HG03457 (cell line): ENCODE results near the gene FOXP1.

Experiments used
- ATAC-seq: cut with Tn5 transposase; IDR thresholded peaks from one replicate; pipeline ENCODE4 v1.9.1; 2021; ENCODE audit warnings: moderate number of reproducible peaks; ENCODE audit not compliant: unreplicated experiment

Gene FOXP1

GRCh38 chr3:71583566-71584393, at the start of gene FOXP1:
FOXP1 (minus strand) TSS chr3:71583728; CDS start chr3:71198381, 385,347 bp downstream.
- peak; percentile 41 for ATAC-seq

DNA sequence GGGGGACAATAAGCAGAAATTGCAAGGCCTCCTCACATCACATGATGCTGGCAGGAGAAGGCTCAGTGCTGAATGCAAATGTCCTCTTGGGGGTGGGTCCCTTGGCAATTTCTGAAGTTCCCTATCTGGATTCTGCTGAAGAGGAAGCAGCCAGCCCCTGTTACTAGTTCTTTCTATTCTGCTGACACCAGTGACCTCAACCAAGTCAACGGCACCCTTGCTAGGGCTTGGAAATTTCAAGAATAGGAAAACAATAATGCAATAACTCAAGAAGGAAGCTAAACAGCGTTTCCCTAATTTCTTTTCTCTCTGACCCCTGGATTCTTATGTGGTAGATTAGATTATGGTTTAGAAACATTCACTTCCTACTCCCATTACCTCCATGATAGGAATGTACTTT, 46.2 kb upstream of the FOXP1 start:
- no peak for ATAC-seq

DNA sequence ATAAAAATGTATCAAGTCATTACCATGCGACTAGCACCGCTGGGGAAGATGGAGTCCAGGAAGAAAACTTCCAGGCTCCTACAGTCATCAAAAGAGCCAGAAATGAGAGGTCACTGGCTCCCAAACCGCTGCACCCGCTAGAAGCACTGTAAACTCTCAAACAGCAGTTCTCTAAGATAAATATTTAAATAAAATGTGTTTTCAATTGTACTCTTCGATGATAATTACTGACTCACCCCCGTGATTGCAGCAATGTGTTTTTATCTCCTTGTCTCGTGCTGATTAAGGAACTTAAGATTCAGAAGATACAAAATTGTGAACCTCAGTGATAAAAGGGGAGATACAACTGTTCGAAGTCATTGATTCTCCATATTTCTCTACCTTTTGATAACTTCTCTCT, 45.8 kb upstream of the FOXP1 start:
- no peak for ATAC-seq

- no peak for ATAC-seq
These were observed 45.0 kb upstream of the FOXP1 start for GRCh38 chr3:71628522-71628921.

- ATAC-seq: no peak
These were observed 42.1 kb upstream of the FOXP1 start for GRCh38 chr3:71625676-71626075.

DNA sequence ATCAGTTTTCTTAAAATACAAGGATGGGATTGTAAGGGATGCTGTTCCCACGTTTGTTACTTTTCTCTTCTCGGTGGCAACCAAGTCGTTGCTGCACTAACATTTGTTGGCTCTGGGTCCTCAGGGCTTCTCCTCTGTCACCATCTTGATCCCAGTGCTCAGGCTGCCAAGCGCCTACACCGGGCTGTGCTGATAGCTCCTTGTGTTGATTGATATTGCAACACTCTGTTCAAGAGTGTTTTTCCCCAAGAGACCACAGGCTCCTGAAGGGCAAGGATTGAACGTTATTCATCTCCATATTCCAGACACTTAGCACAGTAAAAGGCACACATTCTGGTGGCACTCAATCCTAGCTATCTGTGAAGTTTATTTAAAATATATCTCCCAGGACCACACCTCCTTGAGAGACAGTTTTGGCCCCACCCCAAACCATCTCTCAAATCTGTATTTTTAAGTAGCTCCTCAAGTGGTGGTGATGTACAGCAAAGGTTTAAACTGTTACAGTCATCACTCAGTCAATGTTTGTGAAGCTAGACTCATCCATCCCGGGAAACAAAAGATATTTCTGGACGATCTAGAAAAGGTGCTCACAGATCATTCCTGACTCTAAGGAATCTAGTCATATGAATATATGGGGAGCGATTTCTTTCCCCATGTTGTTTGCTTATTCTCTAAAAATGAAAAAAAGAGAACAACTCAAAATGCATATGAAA, 38.5 kb upstream of the FOXP1 start:
- no peak for ATAC-seq

DNA sequence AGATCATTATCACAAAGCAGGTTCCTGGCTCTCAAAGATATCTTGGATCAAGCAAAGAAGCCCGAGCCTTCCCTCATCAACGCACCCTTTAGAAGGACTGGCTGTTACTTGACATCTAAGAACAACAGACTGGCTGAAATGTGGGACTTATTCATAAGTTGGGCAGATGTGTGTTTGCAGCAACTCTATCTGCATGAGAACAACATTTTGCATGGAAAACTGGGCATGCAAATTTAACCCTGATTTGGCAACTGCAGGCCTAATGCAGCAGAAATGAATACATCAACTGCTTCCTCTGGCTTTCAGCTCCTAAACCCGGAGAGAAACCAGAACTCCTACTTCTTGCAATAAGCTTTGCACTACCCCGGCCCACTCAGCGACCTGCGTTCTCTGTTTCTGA, 35.0 kb upstream of the FOXP1 start:
- no peak for ATAC-seq

DNA sequence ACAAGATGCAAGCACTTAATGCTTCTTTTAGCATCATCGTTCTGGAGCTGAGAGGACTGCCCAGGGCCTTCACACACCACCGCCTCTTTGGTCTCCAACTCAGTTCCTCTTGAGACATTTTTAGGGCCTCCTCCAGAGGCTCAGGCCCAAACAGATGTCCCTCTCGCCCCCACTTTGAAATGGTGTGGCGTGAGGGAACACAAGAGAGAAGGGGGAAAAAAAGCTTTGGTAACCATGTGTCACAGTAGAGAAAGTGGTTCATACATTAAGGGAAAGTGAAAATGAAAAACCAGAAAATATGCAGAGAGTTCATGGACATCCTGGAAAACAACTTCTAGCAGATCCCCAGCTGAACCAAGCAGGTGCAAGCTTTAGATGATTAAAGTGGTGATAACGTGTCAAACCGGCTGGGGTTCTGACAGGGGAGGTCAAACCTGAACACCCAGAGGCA, 33.1 kb upstream of the FOXP1 start:
- no peak for ATAC-seq

GRCh38 chr3:71614869-71615268, 31.3 kb upstream of the FOXP1 start:
- ATAC-seq: no peak

GRCh38 chr3:71614426-71614825, 30.9 kb upstream of the FOXP1 start:
- ATAC-seq: no peak

DNA sequence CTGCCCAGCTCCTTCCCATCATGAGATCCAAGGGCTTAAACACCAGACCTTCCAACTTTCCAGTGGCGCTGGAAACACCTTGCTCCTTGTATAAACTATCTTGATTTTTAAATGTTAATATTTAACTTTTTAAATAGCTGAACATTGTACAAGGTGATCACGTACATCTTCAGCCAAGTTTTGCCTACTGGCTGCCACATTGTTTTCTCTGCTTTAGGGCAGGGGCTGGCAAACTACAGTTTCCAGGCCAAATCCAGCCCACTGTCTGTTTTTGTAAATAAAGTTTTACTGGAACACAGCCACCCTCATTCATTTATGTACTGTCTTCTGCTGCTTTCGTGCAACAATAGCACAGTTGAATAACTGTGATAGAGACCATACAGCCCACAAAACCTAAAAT, 27.6 kb upstream of the FOXP1 start:
- no peak for ATAC-seq

DNA sequence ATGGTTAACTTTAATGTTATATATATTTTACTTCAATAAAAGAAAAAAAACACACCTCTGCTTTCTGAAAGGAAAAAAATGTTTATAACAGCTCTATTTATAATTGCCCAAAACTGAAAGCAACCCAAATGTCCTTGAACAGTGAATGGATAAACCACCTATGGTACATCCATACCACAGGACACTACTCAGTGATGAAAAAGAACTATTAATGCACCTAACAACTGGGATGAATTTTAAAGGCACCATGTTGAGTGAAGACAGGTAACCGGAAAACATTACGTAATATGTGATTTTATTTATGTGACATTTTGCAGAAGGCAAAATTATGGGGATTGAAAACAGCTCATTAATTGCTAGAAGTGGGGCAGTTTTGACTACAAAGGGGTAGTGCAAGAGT, 23.8 kb upstream of the FOXP1 start:
- ATAC-seq: no peak

DNA sequence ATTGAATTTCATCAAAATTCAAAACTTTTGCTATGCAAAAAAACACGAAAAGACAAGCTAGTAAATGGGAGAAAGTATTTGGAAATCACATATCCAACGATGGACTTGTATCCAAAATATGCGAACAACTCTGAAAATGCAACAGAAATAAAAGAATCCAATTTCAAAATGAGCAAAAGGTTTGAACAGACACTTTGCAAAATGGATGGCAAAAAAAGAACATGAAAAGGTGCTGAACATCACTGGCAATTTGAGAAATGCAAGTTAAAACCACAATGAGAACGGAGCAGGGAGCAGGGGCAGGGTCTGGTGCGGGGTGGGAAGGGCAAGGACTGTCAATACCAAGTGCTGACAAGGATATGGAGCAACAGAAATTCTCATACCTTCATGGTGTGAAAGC, 23.1 kb upstream of the FOXP1 start:
- no peak for ATAC-seq

- no peak for ATAC-seq
These were observed 18.7 kb upstream of the FOXP1 start for GRCh38 chr3:71602256-71602655.

- no peak for ATAC-seq
These were observed 18.3 kb upstream of the FOXP1 start for GRCh38 chr3:71601811-71602210.

DNA sequence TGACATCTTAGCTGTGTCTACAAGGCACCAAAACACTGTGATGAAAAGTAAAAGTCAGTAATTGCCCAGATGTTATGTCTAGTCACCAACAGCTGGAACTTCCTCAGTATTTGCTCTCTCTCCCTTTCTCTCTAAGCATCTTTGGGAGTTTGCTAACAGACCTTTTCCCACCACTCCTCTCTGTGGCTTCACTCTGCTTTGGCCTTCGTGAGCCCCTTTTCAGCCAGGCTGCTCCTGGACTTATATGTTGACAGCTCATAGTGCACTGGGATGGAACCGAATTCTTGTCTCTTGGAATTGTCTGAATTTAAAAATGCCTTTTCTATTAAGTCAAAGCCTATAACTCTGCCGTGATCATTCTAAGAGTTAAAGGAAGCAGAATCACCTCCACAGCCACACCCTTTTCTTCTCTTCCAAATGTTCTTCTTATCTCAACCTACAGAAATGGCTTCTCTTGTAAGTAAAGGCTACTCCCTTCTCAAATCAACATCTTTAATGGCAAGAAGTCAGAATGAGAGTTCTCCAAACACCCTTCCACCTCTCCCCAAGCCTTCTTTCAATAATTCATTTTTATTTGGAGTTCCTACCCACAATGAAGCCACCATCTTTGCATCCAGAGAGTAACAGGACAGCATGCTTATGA, 17.2 kb upstream of the FOXP1 start:
- no peak for ATAC-seq

GRCh38 chr3:71599416-71599815, 15.9 kb upstream of the FOXP1 start:
- ATAC-seq: no peak

- ATAC-seq: no peak
These were observed 14.8 kb upstream of the FOXP1 start for GRCh38 chr3:71598292-71598691.

DNA sequence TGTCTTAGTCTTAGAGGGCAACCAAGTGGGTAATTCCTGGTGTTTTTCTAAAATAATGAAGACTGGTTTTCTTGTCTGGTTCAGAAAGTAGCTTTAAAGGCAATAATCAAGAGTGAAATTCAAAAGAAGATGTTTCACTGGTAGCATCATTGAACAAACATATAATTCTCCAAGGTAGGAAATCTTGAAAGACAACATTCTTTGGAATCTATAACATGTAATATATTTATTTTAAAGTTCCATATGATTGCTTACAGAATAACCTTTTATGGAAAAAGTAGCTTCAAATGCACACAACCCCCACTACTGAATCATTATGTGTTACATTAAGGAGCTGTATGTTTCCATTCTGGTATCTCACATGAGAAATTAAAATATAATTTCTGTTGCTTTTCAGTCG, 13.8 kb upstream of the FOXP1 start:
- ATAC-seq: no peak

DNA sequence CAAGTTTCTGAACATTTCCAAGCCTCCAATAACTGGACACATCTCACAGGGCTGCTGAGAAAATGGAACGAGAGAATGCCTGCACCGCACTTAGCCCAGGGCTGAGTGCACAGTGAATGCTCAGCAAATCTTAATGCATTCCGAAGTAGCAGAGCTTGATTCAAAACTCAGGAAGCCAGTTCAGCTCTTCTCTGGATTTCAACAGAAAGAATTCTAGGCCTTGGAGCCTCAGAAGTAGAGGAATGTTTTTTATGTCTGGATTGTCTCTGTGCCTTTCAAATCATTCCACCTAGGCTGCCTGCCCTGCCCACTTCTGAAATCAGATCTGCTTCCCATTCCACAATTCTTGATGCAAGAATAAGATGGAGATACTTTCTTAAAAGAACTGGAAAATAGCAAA, 9.6 kb upstream of the FOXP1 start:
- ATAC-seq: no peak

DNA sequence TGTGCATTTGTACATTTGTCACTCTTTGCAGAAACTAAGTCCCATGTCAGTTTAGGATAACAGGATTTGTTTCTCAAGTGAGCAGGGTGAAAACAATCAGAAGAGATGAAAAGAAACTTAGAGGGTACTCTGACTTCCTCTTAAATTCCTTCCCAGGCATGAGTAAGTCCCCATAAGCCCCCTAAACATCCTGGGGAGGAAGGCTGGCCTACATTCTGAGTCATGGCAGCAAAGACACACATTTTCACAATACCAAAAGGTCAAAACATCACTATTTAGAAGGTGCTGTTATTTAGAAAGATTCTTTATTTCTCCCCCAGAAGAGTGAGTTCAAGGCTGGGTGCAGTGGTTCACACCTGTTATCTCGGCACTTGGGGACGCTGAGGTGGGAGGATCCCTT, 7.6 kb upstream of the FOXP1 start:
- ATAC-seq: no peak

DNA sequence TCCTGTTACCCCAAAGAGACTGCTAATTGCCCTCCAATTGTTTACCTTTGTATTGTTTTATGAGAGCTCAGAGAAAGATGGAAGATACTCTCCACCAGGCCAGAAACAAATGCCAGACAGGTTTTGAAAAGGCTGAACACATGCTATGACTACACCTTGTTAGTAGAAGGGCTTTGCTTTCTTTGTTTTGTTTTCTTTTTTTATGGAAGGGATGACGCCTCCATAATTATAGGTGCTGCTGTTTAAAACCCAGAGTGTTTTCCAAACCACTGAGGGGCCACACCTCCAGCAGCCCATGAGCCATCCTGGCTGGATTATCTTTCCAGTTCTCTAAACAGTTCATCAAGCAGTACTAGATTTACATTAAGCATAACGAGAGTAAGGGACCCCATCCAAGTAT, 5.6 kb upstream of the FOXP1 start:
- no peak for ATAC-seq
